ENCODE measurements around the gene ADGRD1.
"Not testable (repeated sequence)": the region's sequence is repeated elsewhere in the genome, so short reads cannot be mapped to it uniquely, and the experiment has no call there.

ADGRD1 gene

GRCh38 chr12:131126662-131127173 is 173.0 kb downstream of the ADGRD1 start:
- DNase-seq, result no peak

GRCh38 chr12:131128556-131128955 is 174.8 kb downstream of the ADGRD1 start:
- DNase-seq, result no peak

- not testable (repeated sequence) for DNase-seq
Observed at GRCh38 chr12:131128966-131129619, 175.4 kb downstream of the ADGRD1 start.

- no peak for DNase-seq
Observed at GRCh38 chr12:131129839-131130238, 176.1 kb downstream of the ADGRD1 start.

GRCh38 chr12:131130311-131130911 is 176.7 kb downstream of the ADGRD1 start:
- no peak for DNase-seq

- DNase-seq, result no peak
Observed at GRCh38 chr12:131131077-131131807, 177.5 kb downstream of the ADGRD1 start.

GRCh38 chr12:131131808-131132117 is 178.1 kb downstream of the ADGRD1 start:
- no peak for DNase-seq

- peak; percentile 54 for DNase-seq
Observed at GRCh38 chr12:131132118-131132892, 178.6 kb downstream of the ADGRD1 start.

- no peak for DNase-seq
Observed at GRCh38 chr12:131133015-131133905, 179.6 kb downstream of the ADGRD1 start.

GRCh38 chr12:131133994-131134393 is 180.3 kb downstream of the ADGRD1 start:
- DNase-seq, result no peak

- DNase-seq, result no peak
Observed at GRCh38 chr12:131134523-131135310, 181.0 kb downstream of the ADGRD1 start.

GRCh38 chr12:131135311-131135785 is 181.6 kb downstream of the ADGRD1 start:
- no peak for DNase-seq

- no peak for DNase-seq
Observed at GRCh38 chr12:131135786-131136538, 182.3 kb downstream of the ADGRD1 start.

GRCh38 chr12:131136539-131136872 is 182.8 kb downstream of the ADGRD1 start:
- DNase-seq, result no peak

GRCh38 chr12:131137009-131137835 is 183.5 kb downstream of the ADGRD1 start:
- DNase-seq, result no peak

GRCh38 chr12:131137836-131138637 is 184.3 kb downstream of the ADGRD1 start:
- DNase-seq, result no peak

GRCh38 chr12:131138638-131139362 is 185.1 kb downstream of the ADGRD1 start:
- no peak for DNase-seq

All from hematopoietic multipotent progenitor cell treated with erythropoietin and hydrocortisone succinate and interleukin-3 and kit ligand, for 8 days (in vitro differentiated cells).